ENCODE results near the gene CEP41. TPM values are rescaled to one million over a fixed set of nuclear protein-coding genes. Genes with fewer than 3 reads are reported as not detected.

CEP41 gene
- polyA plus RNA-seq, 3 donors, result 2.9 to 8.5 (median 7.2) TPM

DNA sequence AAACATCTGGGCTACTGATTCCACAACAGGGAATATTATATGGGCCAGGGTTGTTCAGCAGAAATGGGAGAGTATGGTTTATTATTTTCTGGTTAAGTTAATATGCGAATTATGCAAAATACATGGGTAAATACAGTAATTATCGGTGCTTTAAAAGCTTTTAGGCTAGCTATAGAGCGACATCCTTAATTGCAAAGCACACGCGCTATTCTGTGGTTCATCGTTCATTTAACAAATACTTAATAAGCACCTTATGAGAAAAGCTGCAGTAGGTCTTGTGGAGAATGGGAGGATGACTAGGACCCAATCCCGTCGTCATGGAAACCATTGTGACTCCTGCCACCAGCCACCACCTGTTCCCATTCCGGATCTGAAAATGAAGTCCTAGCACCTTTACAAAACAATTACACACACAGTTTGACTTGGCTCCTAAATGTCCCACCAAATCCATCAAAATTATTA, 623 bp upstream of the CEP41 start:
- Histone ChIP-seq H3K9me3 (replicated peaks in 1 of 2; ENCODE audit: control insufficient read depth in 1 of 2, insufficient read depth in 1 of 2, low read length in 2 of 2) (no peaks in the 10 kb centered on the region), H3K79me2 (ENCODE audit: insufficient read depth, low read length) (peaks cover 12% of the 10 kb centered on the region), H3K9ac (ENCODE audit: insufficient read depth, low read length, poor library complexity, severe bottlenecking) (no peak overlapping the region), H3K4me3 (replicated peaks in 1 of 3; ENCODE audit: low read depth in 2 of 3, low read length in 3 of 3) (peak overlapping the region; percentile 83 to 97 (median 96)), H3K36me3 (replicated peaks in 1 of 2; ENCODE audit: control insufficient read depth in 1 of 2, insufficient read depth in 2 of 2, low read length in 2 of 2) (no peaks in the 10 kb centered on the region), H3K4me1 (ENCODE audit: control insufficient read depth in 1 of 2, insufficient read depth in 2 of 2, low read length in 2 of 2) (peaks cover 11 to 12% of the 10 kb centered on the region in 2 donors), H3K27me3 (ENCODE audit: control insufficient read depth in 2 of 2, insufficient read depth in 2 of 2, low read length in 2 of 2) (no peaks in the 10 kb centered on the region), H3K27ac (ENCODE audit: low read depth in 1 of 2, low read length in 2 of 2) (peak overlapping the region in 1 of 2 donors; percentile 73), H2AFZ (ENCODE audit: insufficient read depth, low read depth, low read length, poor library complexity, severe bottlenecking) (peak overlapping the region; percentile 99), H4K20me1 (ENCODE audit: insufficient read depth, low read length) (no peaks in the 10 kb centered on the region), H3K4me2 (replicated peaks; ENCODE audit: extremely low read depth, low read length, poor library complexity, severe bottlenecking) (peak overlapping the region; percentile 79)
- WGBS (ENCODE audit: insufficient coverage), result 88% methylated on average over 1 of the region's 9 CpGs
- TF ChIP-seq, protein P1, sequence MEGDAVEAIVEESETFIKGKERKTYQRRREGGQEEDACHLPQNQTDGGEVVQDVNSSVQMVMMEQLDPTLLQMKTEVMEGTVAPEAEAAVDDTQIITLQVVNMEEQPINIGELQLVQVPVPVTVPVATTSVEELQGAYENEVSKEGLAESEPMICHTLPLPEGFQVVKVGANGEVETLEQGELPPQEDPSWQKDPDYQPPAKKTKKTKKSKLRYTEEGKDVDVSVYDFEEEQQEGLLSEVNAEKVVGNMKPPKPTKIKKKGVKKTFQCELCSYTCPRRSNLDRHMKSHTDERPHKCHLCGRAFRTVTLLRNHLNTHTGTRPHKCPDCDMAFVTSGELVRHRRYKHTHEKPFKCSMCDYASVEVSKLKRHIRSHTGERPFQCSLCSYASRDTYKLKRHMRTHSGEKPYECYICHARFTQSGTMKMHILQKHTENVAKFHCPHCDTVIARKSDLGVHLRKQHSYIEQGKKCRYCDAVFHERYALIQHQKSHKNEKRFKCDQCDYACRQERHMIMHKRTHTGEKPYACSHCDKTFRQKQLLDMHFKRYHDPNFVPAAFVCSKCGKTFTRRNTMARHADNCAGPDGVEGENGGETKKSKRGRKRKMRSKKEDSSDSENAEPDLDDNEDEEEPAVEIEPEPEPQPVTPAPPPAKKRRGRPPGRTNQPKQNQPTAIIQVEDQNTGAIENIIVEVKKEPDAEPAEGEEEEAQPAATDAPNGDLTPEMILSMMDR (IDR thresholded peaks at IDR 0.05), result no peak
- H3K27ac Mint-ChIP-seq, result peak overlapping the region in 6 of 7 donors; percentile 33 to 96 (median 82)
- DNase-seq, result no peak
- peaks cover 2 to 5% (median 2%) of the 10 kb centered on the region in 3 donors for H3K27me3 Mint-ChIP-seq (ENCODE audit: low read depth in 3 of 3)
- intact Hi-C loops (cut with micrococcal nuclease), result no loop called here
- no peaks in the 10 kb centered on the region for H3K36me3 Mint-ChIP-seq
- H3K9me3 Mint-ChIP-seq, result peaks cover 0 to 2% (median 0%) of the 10 kb centered on the region in 7 donors
- peak overlapping the region; percentile 96 to 99 for H3K4me3 Mint-ChIP-seq
- H3K4me1 Mint-ChIP-seq, result peaks cover 16% of the 10 kb centered on the region

DNA sequence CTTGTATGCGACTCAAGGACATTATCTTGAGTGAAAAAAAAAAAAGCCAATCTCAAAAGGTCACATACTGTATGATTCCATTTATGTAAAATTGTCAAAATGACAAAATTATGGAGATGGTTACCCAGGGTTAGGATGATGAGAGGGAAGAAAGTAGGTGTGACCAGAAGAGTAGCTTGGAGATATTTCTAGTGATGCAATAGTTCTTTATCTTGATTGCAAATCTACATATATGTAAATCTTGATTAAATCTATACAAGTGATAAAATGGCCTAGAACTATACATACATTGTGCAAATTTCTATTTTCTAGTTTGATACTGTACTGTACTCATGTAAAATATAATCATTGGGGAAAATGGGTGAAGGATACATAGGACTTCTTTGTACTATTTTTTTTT, 4.6 kb downstream of the CEP41 start:
- H3K27me3 ChIP-seq (ENCODE audit: control insufficient read depth in 2 of 2, insufficient read depth in 2 of 2, low read length in 2 of 2), result no peaks in the 10 kb centered on the region
- H3K27ac ChIP-seq (ENCODE audit: low read depth in 1 of 2, low read length in 2 of 2), result no peak overlapping the region
- Mint-ChIP-seq H3K36me3 (no peaks in the 10 kb centered on the region), H3K27me3 (ENCODE audit: low read depth in 3 of 3) (peaks cover 0 to 2% (median 0%) of the 10 kb centered on the region in 3 donors), H3K4me1 (peaks cover 23% of the 10 kb centered on the region), H3K27ac (no peak overlapping the region), H3K9me3 (peaks cover 0 to 2% (median 1%) of the 10 kb centered on the region in 7 donors), H3K4me3 (no peak overlapping the region)
- no peak overlapping the region for H3K4me3 ChIP-seq (replicated peaks in 1 of 3; ENCODE audit: low read depth in 2 of 3, low read length in 3 of 3)
- no CpG with 5 or more reads among the region's 1 CpG for WGBS (ENCODE audit: insufficient coverage)
- no peak for DNase-seq
- H3K9ac ChIP-seq (ENCODE audit: insufficient read depth, low read length, poor library complexity, severe bottlenecking), result no peak overlapping the region
- TF ChIP-seq, protein P1 (IDR thresholded peaks at IDR 0.05), result no peak
- H4K20me1 ChIP-seq (ENCODE audit: insufficient read depth, low read length), result no peaks in the 10 kb centered on the region
- intact Hi-C loops (cut with micrococcal nuclease), result loop anchor here in 1 of 2 donors (10.0 kb wide), 1 partner anchor 229 kb away; the partner anchor contains the start of gene COPG2
- no peaks in the 10 kb centered on the region for H3K36me3 ChIP-seq (replicated peaks in 1 of 2; ENCODE audit: control insufficient read depth in 1 of 2, insufficient read depth in 2 of 2, low read length in 2 of 2)
- no peak overlapping the region for H3K4me2 ChIP-seq (replicated peaks; ENCODE audit: extremely low read depth, low read length, poor library complexity, severe bottlenecking)
- peaks cover 22% of the 10 kb centered on the region for H3K79me2 ChIP-seq (ENCODE audit: insufficient read depth, low read length)
- peaks cover 34 to 41% of the 10 kb centered on the region in 2 donors for H3K4me1 ChIP-seq (ENCODE audit: control insufficient read depth in 1 of 2, insufficient read depth in 2 of 2, low read length in 2 of 2)
- no peak overlapping the region for H2AFZ ChIP-seq (ENCODE audit: insufficient read depth, low read depth, low read length, poor library complexity, severe bottlenecking)
- no peaks in the 10 kb centered on the region for H3K9me3 ChIP-seq (replicated peaks in 1 of 2; ENCODE audit: control insufficient read depth in 1 of 2, insufficient read depth in 1 of 2, low read length in 2 of 2)

Measured in CD14-positive monocyte (primary cell).